ENCODE measurements around the gene CDKN2B-AS1. TPM values are rescaled to one million over a fixed set of nuclear protein-coding genes. Genes with fewer than 3 reads are reported as not detected.

Gene CDKN2B-AS1
- total RNA-seq, 4 donors from 2014 or later, result 0.42 to 3.9 (median 0.69) TPM; not detected in 1

GRCh38 chr9:21982861-21983560 is 11.6 kb upstream of the CDKN2B-AS1 start:
- Histone ChIP-seq H3K27ac (no peak overlapping the region), H3K27me3 (peaks cover 93% of the 10 kb centered on the region), H3K4me3 (no peak overlapping the region), H3K4me1 (no peaks in the 10 kb centered on the region), H3K9me3 (no peaks in the 10 kb centered on the region), H3K36me3 (no peaks in the 10 kb centered on the region)
- TF ChIP-seq CTCF (IDR thresholded peaks at IDR 0.05), result no peak
- WGBS, 2 donors (ENCODE audit: low coverage in 1 of 2), result 52 to 75% methylated on average over 1 of the region's 1 CpG
- no peak for ATAC-seq

GRCh38 chr9:21983561-21983935 is 11.0 kb upstream of the CDKN2B-AS1 start:
- H3K4me3 ChIP-seq, result no peak overlapping the region
- 50 to 67% methylated on average over 1 of the region's 1 CpG for WGBS, 2 donors (ENCODE audit: low coverage in 1 of 2)
- ATAC-seq, result no peak
- H3K9me3 ChIP-seq, result no peaks in the 10 kb centered on the region
- TF ChIP-seq EP300 (IDR thresholded peaks at IDR 0.05) (no peak), POLR2AphosphoS5 (IDR thresholded peaks at IDR 0.05) (no peak), CTCF (IDR thresholded peaks at IDR 0.05) (no peak), POLR2A (IDR thresholded peaks at IDR 0.05) (no peak)
- no peaks in the 10 kb centered on the region for H3K36me3 ChIP-seq
- peaks cover 93% of the 10 kb centered on the region for H3K27me3 ChIP-seq
- H3K4me1 ChIP-seq, result no peaks in the 10 kb centered on the region
- H3K27ac ChIP-seq, result no peak overlapping the region

- no peak for ATAC-seq
These were observed 10.5 kb upstream of the CDKN2B-AS1 start for GRCh38 chr9:21984101-21984500.

GRCh38 chr9:21985964-21986667 is 8.5 kb upstream of the CDKN2B-AS1 start:
- no peak overlapping the region for H3K27ac ChIP-seq
- peaks cover 0 to 6% (median 0%) of the 10 kb centered on the region in 3 donors for H3K4me1 ChIP-seq
- TF ChIP-seq CTCF (IDR thresholded peaks at IDR 0.05) (no peak), POLR2AphosphoS5 (IDR thresholded peaks at IDR 0.05) (no peak), POLR2A (IDR thresholded peaks at IDR 0.05) (no peak), EP300 (IDR thresholded peaks at IDR 0.05) (no peak)
- whole genome bisulfite sequencing, 2 donors (ENCODE audit: low coverage in 1 of 2), result 68 to 79% methylated on average over 5 of the region's 5 CpGs
- H3K27me3 ChIP-seq, result peaks cover 95% of the 10 kb centered on the region
- H3K36me3 ChIP-seq, result no peaks in the 10 kb centered on the region
- no peak overlapping the region for H3K4me3 ChIP-seq
- ATAC-seq, result no peak
- no peaks in the 10 kb centered on the region for H3K9me3 ChIP-seq

More at GRCh38 chr9:21984101-21984500, 10.5 kb upstream of the CDKN2B-AS1 start:
- H3K4me3 ChIP-seq, result no peak overlapping the region
- no peaks in the 10 kb centered on the region for H3K4me1 ChIP-seq
- no peaks in the 10 kb centered on the region for H3K36me3 ChIP-seq
- H3K9me3 ChIP-seq, result no peaks in the 10 kb centered on the region
- TF ChIP-seq POLR2A (IDR thresholded peaks at IDR 0.05), result no peak
- no peak for TF ChIP-seq EP300 (IDR thresholded peaks at IDR 0.05)
- TF ChIP-seq CTCF (IDR thresholded peaks at IDR 0.05), result no peak
- TF ChIP-seq POLR2AphosphoS5 (IDR thresholded peaks at IDR 0.05), result no peak
- H3K27ac ChIP-seq, result no peak overlapping the region
- peaks cover 93% of the 10 kb centered on the region for H3K27me3 ChIP-seq
